Pancreas (tissue), 10 donors: ENCODE results near the gene ADCY5. TPM values are rescaled to one million over a fixed set of nuclear protein-coding genes. Genes with fewer than 3 reads are reported as not detected.
A peak's percentile ranks its signal among the peaks of the same experiment; 100 is the strongest.

ENCODE experiments used
- ATAC-seq, 4 donors: fragments of 200-7000 bp; cut with Tn5 transposase; one replicate each; pipeline versions ENCODE4 v1.8.0 to v1.9.1; 2020; ENCODE audit warnings: mild to moderate bottlenecking in 4 of 4, moderate library complexity in 4 of 4
- DNase-seq, 6 donors: peaks; one replicate each; pipeline ENCODE4 v3.0.0-alpha.2; 2020
- FAIRE-seq: peaks from 2 replicates; lab custom pipeline; 2012; peaks lifted over from hg19 to GRCh38; lab: Jason Lieb, UNC
- H3K27ac ChIP-seq, 4 donors: fragments of 200-600 bp; sonication (generic); 1 replicate in 3 of 4; 2 replicates in 1 of 4; pipeline versions ENCODE4 v1.5.0 to v1.8.0; 2020
- H3K27me3 ChIP-seq, 4 donors: fragments of 200-600 bp; one replicate each; pipeline ENCODE4 v1.8.0; 2021
- H3K36me3 ChIP-seq, 3 donors: fragments of 200-600 bp; sonication (generic) in 1 of 3; one replicate each; pipeline versions ENCODE4 v1.5.0 to v1.8.0; 2020 to 2021
- H3K4me1 ChIP-seq, 3 donors: fragments of 200-600 bp; one replicate each; pipeline ENCODE4 v1.8.0; 2021
- H3K4me3 ChIP-seq, 4 donors: fragments of 200-600 bp; sonication (generic) in 2 of 4; one replicate each; pipeline versions ENCODE4 v1.5.0 to v1.8.0; 2020 to 2021
- H3K9me3 ChIP-seq, 4 donors: fragments of 200-600 bp; one replicate each; pipeline ENCODE4 v1.8.0; 2021
- CTCF ChIP-seq, 4 donors: fragments of 200-600 bp; sonication (generic) in 3 of 4; IDR thresholded peaks; one replicate each; pipeline versions ENCODE4 v1.5.0 to v1.8.0; 2021; ENCODE audit warnings: antibody characterized with exemption in 4 of 4
- WGBS, 2 donors: extraction: QIAGEN DNeasy Blood & Tissue Kit; methylation state at CpG; one replicate each; pipeline ENCODE4 v1.1.7; 2013; 5-methylcytosine and 5-hydroxymethylcytosine counted together
- intact Hi-C, 3 donors: fragments of 100-400 bp; cut with DNase I; formaldehyde crosslinking; loops; one replicate each; pipeline versions ENCODE4 v1.11.1 to v1.14.2; 2022
- polyA plus RNA-seq, 2 donors: library from polyadenylated mRNA; stranded (reverse); fragments of 200-250 nt; gene quantifications; one replicate each; pipeline ENCODE4 v1.2.3, GENCODE V29; 2013
- total RNA-seq, 6 donors: library from RNA; stranded (reverse); fragmentation: NEBNext Ultra II Directional in 4 of 6; extraction: Animal tissue kit (Norgen Biotek cat#: 25700) in 4 of 6; gene quantifications; one replicate each; pipeline versions ENCODE4 v1.2.1 to v1.2.4, GENCODE V29; 2021 to 2023
- donor health status: healthy with polysubstance abuse.
- donor health status: DM: no; HTN: no; CAD: no; lungs with moderate emphysema.
- donor health status: DM: no; HTN: no; CAD: no.
- donor health status: control.
- donor health status: control.
- donor health status: Bipolar disorder and iron deficiency.
- donor health status: DM: yes; HTN: yes; CAD: no.
- donor health status: DM: no; HTN: no; CAD: no.
- donor health status: DM: no; HTN: no; CAD: no.
- donor health status: DM: yes; HTN: yes; CAD: no.

Gene ADCY5
- total and polyA plus RNA-seq, 8 donors = 6.0 to 13.4 (median 9.6) TPM

- ATAC-seq = peak in 1 of 4 donors; percentile 25
- Histone ChIP-seq H3K27me3 (no peaks in the 10 kb centered on the region), H3K36me3 (no peaks in the 10 kb centered on the region), H3K4me1 (peaks cover 0 to 8% (median 0%) of the 10 kb centered on the region in 3 donors), H3K4me3 (no peak overlapping the region), H3K27ac (no peak overlapping the region), H3K9me3 (no peaks in the 10 kb centered on the region)
- intact Hi-C loops = no loop called here
- no peak for FAIRE-seq
- 31 to 42% methylated on average over 4 of the region's 4 CpGs for WGBS, 2 donors
- DNase-seq = no peak
- no peak for TF ChIP-seq CTCF (IDR thresholded peaks at IDR 0.05)
Observed at GRCh38 chr3:123347205-123347604, 101.7 kb downstream of the ADCY5 start.

DNA sequence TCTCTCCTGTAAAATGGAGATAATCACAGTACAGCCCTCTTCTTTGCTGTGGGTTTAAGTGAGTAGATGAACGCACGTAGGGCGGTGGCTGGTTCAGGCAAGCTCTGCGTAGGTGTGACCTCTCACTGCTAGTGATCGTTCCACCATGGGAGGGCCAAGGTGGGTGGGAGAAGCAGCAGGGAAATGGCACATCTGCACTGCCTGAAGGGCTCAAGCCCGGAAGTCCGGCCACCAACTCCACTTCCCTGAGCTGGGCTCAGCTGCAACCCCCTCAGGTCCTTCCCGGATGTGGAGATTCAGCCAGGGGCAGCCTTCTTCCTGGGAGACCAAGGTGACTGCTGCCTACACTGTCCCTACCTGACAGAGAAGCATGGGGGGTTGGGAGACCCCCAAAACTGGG lies 102.9 kb downstream of the ADCY5 start:
- DNase-seq (peak in 1 of 6 donors; percentile 54), ATAC-seq (no peak), FAIRE-seq (no peak)
- Histone ChIP-seq H3K36me3 (no peaks in the 10 kb centered on the region), H3K27me3 (no peaks in the 10 kb centered on the region), H3K4me1 (peaks cover 0 to 8% (median 0%) of the 10 kb centered on the region in 3 donors), H3K27ac (no peak overlapping the region), H3K9me3 (no peaks in the 10 kb centered on the region), H3K4me3 (no peak overlapping the region)
- intact Hi-C loops = no loop called here
- WGBS, 2 donors = 84 to 91% methylated on average over 8 of the region's 8 CpGs
- no peak for TF ChIP-seq CTCF (IDR thresholded peaks at IDR 0.05)

DNA sequence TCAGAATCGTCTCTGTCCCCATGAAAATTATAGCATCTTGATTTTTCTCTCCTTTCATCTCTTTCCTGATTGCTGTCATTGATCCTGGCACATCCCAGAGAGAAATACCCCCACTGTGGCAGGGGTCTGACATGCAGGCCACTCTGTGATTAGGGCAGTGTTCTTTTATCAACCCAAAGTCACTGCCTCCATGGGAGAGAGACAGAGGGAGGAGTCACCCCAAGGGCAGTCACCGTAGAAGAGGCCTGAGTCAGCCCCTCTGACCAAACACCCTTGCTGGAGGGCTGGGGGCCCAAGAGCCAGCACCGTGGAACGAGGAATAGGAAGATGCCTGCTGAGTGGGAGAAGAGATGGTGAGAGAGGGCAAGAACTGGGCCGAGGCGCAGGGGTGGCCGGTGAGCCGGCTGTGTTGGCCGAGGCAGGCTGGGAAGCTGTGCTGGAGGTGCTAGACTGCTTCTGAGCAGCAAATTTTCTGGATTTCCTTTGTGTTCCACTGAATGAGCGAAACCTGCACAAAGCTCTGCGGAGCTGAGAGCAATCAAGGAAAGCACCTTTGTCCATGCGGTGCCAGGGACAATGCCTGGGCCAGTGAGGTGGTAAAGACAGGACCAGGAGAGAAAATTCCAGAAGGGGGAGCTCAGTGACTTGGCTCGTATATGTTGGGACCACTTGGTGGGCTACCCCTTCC lies 103.8 kb downstream of the ADCY5 start:
- H3K4me1 ChIP-seq = peaks cover 0 to 8% (median 0%) of the 10 kb centered on the region in 3 donors
- no peak overlapping the region for H3K27ac ChIP-seq
- FAIRE-seq = no peak
- no peak for TF ChIP-seq CTCF (IDR thresholded peaks at IDR 0.05)
- DNase-seq = peak in 1 of 6 donors; percentile 36
- H3K9me3 ChIP-seq = no peaks in the 10 kb centered on the region
- no peak overlapping the region for H3K4me3 ChIP-seq
- ATAC-seq = no peak
- H3K27me3 ChIP-seq = no peaks in the 10 kb centered on the region
- no peaks in the 10 kb centered on the region for H3K36me3 ChIP-seq
- intact Hi-C loops = no loop called here
- 87 to 88% methylated on average over 13 of the region's 13 CpGs for WGBS, 2 donors

DNA sequence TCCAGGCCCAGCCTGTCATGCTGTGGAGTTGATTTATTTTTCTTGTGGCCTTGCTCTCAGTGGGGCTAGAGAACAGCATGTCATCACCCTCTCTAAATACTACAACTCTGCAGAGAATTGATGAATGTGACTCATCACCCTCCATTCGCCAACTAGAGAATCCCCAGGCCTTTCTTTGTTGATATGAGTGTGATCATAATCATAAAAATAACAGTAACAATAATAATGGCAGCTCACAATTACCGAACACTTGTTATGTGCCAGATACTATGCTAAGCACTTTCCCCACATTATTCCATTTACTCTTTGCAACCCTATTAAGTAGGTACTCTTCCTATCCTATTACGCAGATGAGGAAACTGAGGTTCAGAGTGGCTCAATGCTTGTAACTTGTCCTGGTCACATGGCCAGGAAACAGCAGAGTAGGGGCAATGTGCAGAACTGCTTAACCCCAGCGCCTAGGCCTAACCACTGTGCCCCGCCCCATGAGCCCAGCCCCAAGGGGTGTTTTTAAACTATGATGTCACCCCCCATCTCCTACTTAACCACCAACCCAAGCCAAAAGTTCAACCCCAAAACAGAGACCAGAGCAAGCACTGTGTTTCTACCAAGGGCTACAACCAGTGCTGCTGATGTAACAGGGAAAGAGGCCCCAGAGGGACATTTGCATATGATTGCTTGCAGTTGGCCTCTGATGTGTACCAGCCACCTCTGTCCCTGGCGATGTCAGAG lies 104.5 kb downstream of the ADCY5 start:
- H3K4me3 ChIP-seq = no peak overlapping the region
- peaks cover 0 to 8% (median 0%) of the 10 kb centered on the region in 3 donors for H3K4me1 ChIP-seq
- ATAC-seq (no peak), FAIRE-seq (no peak), DNase-seq (no peak)
- no peaks in the 10 kb centered on the region for H3K36me3 ChIP-seq
- H3K27ac ChIP-seq = no peak overlapping the region
- 88 to 92% methylated on average over 6 of the region's 6 CpGs for WGBS, 2 donors
- intact Hi-C loops = no loop called here
- H3K9me3 ChIP-seq = no peaks in the 10 kb centered on the region
- H3K27me3 ChIP-seq = no peaks in the 10 kb centered on the region
- TF ChIP-seq CTCF (IDR thresholded peaks at IDR 0.05) = no peak
